ENCODE results near the gene WDR91. TPM values are rescaled to one million over a fixed set of nuclear protein-coding genes. Genes with fewer than 3 reads are reported as not detected.
A peak's percentile ranks its signal among the peaks of the same experiment; 100 is the strongest.
"Not testable (repeated sequence)": the region's sequence is repeated elsewhere in the genome, so short reads cannot be mapped to it uniquely, and the experiment has no call there.

Gene WDR91
- total RNA-seq, 3 donors from 2014 or later: 17.9 to 20.1 (median 19.7) TPM

GRCh38 chr7:135240441-135240840 is 29.1 kb upstream of the WDR91 start:
- H3K27me3 Mint-ChIP-seq (ENCODE audit: low read depth): peaks cover 8% of the 10 kb centered on the region
- H3K4me1 Mint-ChIP-seq (ENCODE audit: low read depth): peaks cover 6% of the 10 kb centered on the region
- no peak overlapping the region for H3K4me3 Mint-ChIP-seq
- no peak for DNase-seq
- H3K9me3 Mint-ChIP-seq: no peaks in the 10 kb centered on the region
- no peak for ATAC-seq
- no peaks in the 10 kb centered on the region for H3K36me3 Mint-ChIP-seq (ENCODE audit: insufficient read depth)

- no peaks in the 10 kb centered on the region for H3K36me3 Mint-ChIP-seq (ENCODE audit: insufficient read depth)
These were observed 27.9 kb upstream of the WDR91 start for GRCh38 chr7:135239263-135239662.

GRCh38 chr7:135238112-135238744 is 26.9 kb upstream of the WDR91 start:
- Mint-ChIP-seq H3K9me3 (no peaks in the 10 kb centered on the region), H3K27me3 (ENCODE audit: low read depth) (peaks cover 5% of the 10 kb centered on the region), H3K4me1 (ENCODE audit: low read depth) (peaks cover 6% of the 10 kb centered on the region), H3K4me3 (no peak overlapping the region), H3K36me3 (ENCODE audit: insufficient read depth) (no peaks in the 10 kb centered on the region)
- peak in 1 of 2 donors; percentile 40 for ATAC-seq
- no peak for DNase-seq

More at GRCh38 chr7:135239263-135239662, 27.9 kb upstream of the WDR91 start:
- ATAC-seq (no peak), DNase-seq (no peak)
- Mint-ChIP-seq H3K4me3 (no peak overlapping the region), H3K4me1 (ENCODE audit: low read depth) (peaks cover 6% of the 10 kb centered on the region), H3K9me3 (no peaks in the 10 kb centered on the region), H3K27me3 (ENCODE audit: low read depth) (peaks cover 5% of the 10 kb centered on the region)

- H3K4me3 Mint-ChIP-seq: no peak overlapping the region
- no peak for ATAC-seq
- H3K27me3 Mint-ChIP-seq (ENCODE audit: low read depth): peaks cover 5% of the 10 kb centered on the region
- H3K36me3 Mint-ChIP-seq (ENCODE audit: insufficient read depth): no peaks in the 10 kb centered on the region
- H3K9me3 Mint-ChIP-seq: no peaks in the 10 kb centered on the region
- DNase-seq: no peak
- H3K4me1 Mint-ChIP-seq (ENCODE audit: low read depth): peaks cover 6% of the 10 kb centered on the region
These were observed 25.4 kb upstream of the WDR91 start for GRCh38 chr7:135236727-135237126.

- ATAC-seq (no peak), DNase-seq (no peak)
- Mint-ChIP-seq H3K4me1 (ENCODE audit: low read depth) (peaks cover 6% of the 10 kb centered on the region), H3K4me3 (no peak overlapping the region), H3K9me3 (no peaks in the 10 kb centered on the region), H3K27me3 (ENCODE audit: low read depth) (peaks cover 5% of the 10 kb centered on the region), H3K36me3 (ENCODE audit: insufficient read depth) (no peaks in the 10 kb centered on the region)
These were observed 24.5 kb upstream of the WDR91 start for GRCh38 chr7:135235841-135236240.

- H3K27me3 Mint-ChIP-seq (ENCODE audit: low read depth): peaks cover 1% of the 10 kb centered on the region
- H3K36me3 Mint-ChIP-seq (ENCODE audit: insufficient read depth): no peaks in the 10 kb centered on the region
- no peak for ATAC-seq
- H3K9me3 Mint-ChIP-seq: no peaks in the 10 kb centered on the region
- H3K4me3 Mint-ChIP-seq: no peak overlapping the region
- H3K4me1 Mint-ChIP-seq (ENCODE audit: low read depth): peaks cover 6% of the 10 kb centered on the region
- DNase-seq: no peak
These were observed 23.4 kb upstream of the WDR91 start for GRCh38 chr7:135234727-135235126.

- ATAC-seq; H3K4me1 Mint-ChIP-seq (ENCODE audit: low read depth); H3K4me3 Mint-ChIP-seq; H3K27me3 Mint-ChIP-seq (ENCODE audit: low read depth); H3K36me3 Mint-ChIP-seq (ENCODE audit: insufficient read depth); DNase-seq; H3K9me3 Mint-ChIP-seq: not testable (repeated sequence)
These were observed 22.8 kb upstream of the WDR91 start for GRCh38 chr7:135234095-135234494.

- Mint-ChIP-seq H3K9me3 (no peaks in the 10 kb centered on the region), H3K4me3 (no peak within 1 kb of the TSS), H3K27me3 (ENCODE audit: low read depth) (no peaks in the 10 kb centered on the region), H3K36me3 (ENCODE audit: insufficient read depth) (no peaks in the 10 kb centered on the region), H3K4me1 (ENCODE audit: low read depth) (peaks cover 6% of the 10 kb centered on the region)
- no peak for DNase-seq
- ATAC-seq: no peak
These were observed 22.2 kb upstream of the WDR91 start, which contains the start of gene STRA8 for GRCh38 chr7:135233570-135233969. STRA8 (plus strand) TSS chr7:135233838; CDS start chr7:135240525, 6,687 bp downstream.

- Mint-ChIP-seq H3K4me3 (no peak overlapping the region), H3K9me3 (no peaks in the 10 kb centered on the region), H3K36me3 (ENCODE audit: insufficient read depth) (no peaks in the 10 kb centered on the region), H3K4me1 (ENCODE audit: low read depth) (peaks cover 6% of the 10 kb centered on the region), H3K27me3 (ENCODE audit: low read depth) (no peaks in the 10 kb centered on the region)
- DNase-seq (no peak), ATAC-seq (peak in 1 of 2 donors; percentile 30)
These were observed 21.4 kb upstream of the WDR91 start for GRCh38 chr7:135232720-135233119.

- Mint-ChIP-seq H3K4me1 (ENCODE audit: low read depth) (peaks cover 6% of the 10 kb centered on the region), H3K4me3 (no peak overlapping the region), H3K36me3 (ENCODE audit: insufficient read depth) (no peaks in the 10 kb centered on the region), H3K9me3 (no peaks in the 10 kb centered on the region), H3K27me3 (ENCODE audit: low read depth) (no peaks in the 10 kb centered on the region)
- ATAC-seq (no peak), DNase-seq (no peak)
These were observed 20.8 kb upstream of the WDR91 start for GRCh38 chr7:135232087-135232486.

GRCh38 chr7:135231686-135232085 is 20.4 kb upstream of the WDR91 start:
- H3K9me3 Mint-ChIP-seq: no peaks in the 10 kb centered on the region
- ATAC-seq: no peak
- no peaks in the 10 kb centered on the region for H3K36me3 Mint-ChIP-seq (ENCODE audit: insufficient read depth)
- H3K4me1 Mint-ChIP-seq (ENCODE audit: low read depth): peaks cover 2% of the 10 kb centered on the region
- no peak overlapping the region for H3K4me3 Mint-ChIP-seq
- no peak for DNase-seq
- H3K27me3 Mint-ChIP-seq (ENCODE audit: low read depth): no peaks in the 10 kb centered on the region

GRCh38 chr7:135224027-135224426 is 12.7 kb upstream of the WDR91 start:
- Mint-ChIP-seq H3K36me3 (ENCODE audit: insufficient read depth) (no peaks in the 10 kb centered on the region), H3K4me1 (ENCODE audit: low read depth) (peaks cover 10% of the 10 kb centered on the region), H3K4me3 (no peak overlapping the region), H3K27me3 (ENCODE audit: low read depth) (no peaks in the 10 kb centered on the region), H3K9me3 (peaks cover 11% of the 10 kb centered on the region)
- no peak for ATAC-seq
- DNase-seq: no peak

- no peaks in the 10 kb centered on the region for H3K4me1 Mint-ChIP-seq (ENCODE audit: low read depth)
- H3K9me3 Mint-ChIP-seq: peaks cover 4% of the 10 kb centered on the region
- no peak overlapping the region for H3K4me3 Mint-ChIP-seq
- no peaks in the 10 kb centered on the region for H3K36me3 Mint-ChIP-seq (ENCODE audit: insufficient read depth)
- DNase-seq (no peak), ATAC-seq (no peak)
- H3K27me3 Mint-ChIP-seq (ENCODE audit: low read depth): no peaks in the 10 kb centered on the region
These were observed 6.6 kb upstream of the WDR91 start for GRCh38 chr7:135217645-135218509.

GRCh38 chr7:135215698-135216097 is 4.4 kb upstream of the WDR91 start:
- Mint-ChIP-seq H3K4me1 (ENCODE audit: low read depth) (peaks cover 5% of the 10 kb centered on the region), H3K27me3 (ENCODE audit: low read depth) (no peaks in the 10 kb centered on the region), H3K4me3 (no peak overlapping the region), H3K36me3 (ENCODE audit: insufficient read depth) (no peaks in the 10 kb centered on the region), H3K9me3 (no peaks in the 10 kb centered on the region)
- DNase-seq (no peak), ATAC-seq (no peak)

GRCh38 chr7:135215180-135215579 is 3.9 kb upstream of the WDR91 start:
- Mint-ChIP-seq H3K36me3 (ENCODE audit: insufficient read depth) (no peaks in the 10 kb centered on the region), H3K4me1 (ENCODE audit: low read depth) (peaks cover 11% of the 10 kb centered on the region), H3K9me3 (no peaks in the 10 kb centered on the region), H3K4me3 (no peak overlapping the region), H3K27me3 (ENCODE audit: low read depth) (no peaks in the 10 kb centered on the region)
- ATAC-seq (no peak), DNase-seq (no peak)

All from activated T-cell treated with anti-CD3 and anti-CD28 coated beads, Interleukin-2, amount 50 U/mL, for 4 hours (primary cell).